ENCODE results near the gene AGTRAP.

The AGTRAP gene

GRCh38 chr1:11735854-11736745 is at the start of gene AGTRAP:
AGTRAP (plus strand) TSS chr1:11736136; CDS start chr1:11736209, 73 bp downstream.
- no peak for DNase-seq

GRCh38 chr1:11688506-11688905 is 47.4 kb upstream of the AGTRAP start:
- no peak for DNase-seq

GRCh38 chr1:11690397-11691301 is 45.3 kb upstream of the AGTRAP start:
- DNase-seq = no peak

- peak; percentile 28 for DNase-seq
Measured at GRCh38 chr1:11691302-11691914, 44.5 kb upstream of the AGTRAP start, which contains the start of gene DRAXIN. DRAXIN (plus strand) TSS chr1:11691710; CDS start chr1:11706259, 14,549 bp downstream.

- no peak for DNase-seq
Measured at GRCh38 chr1:11691928-11692711, 43.8 kb upstream of the AGTRAP start.

- DNase-seq = no peak
Measured at GRCh38 chr1:11693024-11693590, 42.8 kb upstream of the AGTRAP start.

- DNase-seq = no peak
Measured at GRCh38 chr1:11693917-11694316, 42.0 kb upstream of the AGTRAP start.

- no peak for DNase-seq
Measured at GRCh38 chr1:11695861-11696260, 40.1 kb upstream of the AGTRAP start.

GRCh38 chr1:11697188-11697892 is 38.6 kb upstream of the AGTRAP start:
- no peak for DNase-seq

- no peak for DNase-seq
Measured at GRCh38 chr1:11697893-11698210, 38.1 kb upstream of the AGTRAP start.

GRCh38 chr1:11700601-11701467 is 35.1 kb upstream of the AGTRAP start:
- DNase-seq = no peak

- DNase-seq = peak; percentile 42
Measured at GRCh38 chr1:11701551-11701961, 34.4 kb upstream of the AGTRAP start.

GRCh38 chr1:11701981-11702803 is 33.7 kb upstream of the AGTRAP start:
- DNase-seq = no peak

GRCh38 chr1:11703357-11704193 is 32.4 kb upstream of the AGTRAP start:
- no peak for DNase-seq

- no peak for DNase-seq
Measured at GRCh38 chr1:11704194-11704529, 31.8 kb upstream of the AGTRAP start.

- no peak for DNase-seq
Measured at GRCh38 chr1:11704691-11705475, 31.1 kb upstream of the AGTRAP start.

- DNase-seq = no peak
Measured at GRCh38 chr1:11705596-11705995, 30.3 kb upstream of the AGTRAP start.

GRCh38 chr1:11706292-11706691 is 29.6 kb upstream of the AGTRAP start:
- no peak for DNase-seq

All from NCI-H1694 treated with DMSO at 0.1 percent for 48 hours (cell line).